NCI-H1092 treated with DMSO at 0.1 percent for 48 hours (cell line): Measurements from ENCODE around the gene ST8SIA5.
A peak's percentile ranks its signal among the peaks of the same experiment; 100 is the strongest.

Experiments used
- DNase-seq: peaks from one replicate; lab custom pipeline; 2025; lab: John Stamatoyannopoulos, UW

ST8SIA5 gene

DNA sequence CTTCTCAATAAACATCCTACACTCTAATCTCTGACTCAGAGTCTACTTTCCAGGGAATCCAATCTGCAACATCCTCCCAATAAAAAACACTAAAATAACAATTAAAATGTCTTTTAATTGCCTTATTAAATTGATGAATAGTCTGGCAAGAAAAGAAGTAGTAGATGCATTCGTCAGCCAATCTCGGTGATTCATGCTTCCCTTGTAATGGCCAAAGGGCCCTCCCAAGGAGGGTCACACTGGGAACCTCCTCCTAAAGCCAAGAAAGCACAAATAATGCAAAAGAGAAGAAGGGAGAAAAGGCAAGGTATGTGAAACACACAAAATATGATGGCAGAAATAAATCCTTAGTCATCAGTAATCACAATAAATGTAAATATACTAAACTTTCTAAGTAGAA, 16.8 kb downstream of the ST8SIA5 start:
- DNase-seq, result no peak

DNA sequence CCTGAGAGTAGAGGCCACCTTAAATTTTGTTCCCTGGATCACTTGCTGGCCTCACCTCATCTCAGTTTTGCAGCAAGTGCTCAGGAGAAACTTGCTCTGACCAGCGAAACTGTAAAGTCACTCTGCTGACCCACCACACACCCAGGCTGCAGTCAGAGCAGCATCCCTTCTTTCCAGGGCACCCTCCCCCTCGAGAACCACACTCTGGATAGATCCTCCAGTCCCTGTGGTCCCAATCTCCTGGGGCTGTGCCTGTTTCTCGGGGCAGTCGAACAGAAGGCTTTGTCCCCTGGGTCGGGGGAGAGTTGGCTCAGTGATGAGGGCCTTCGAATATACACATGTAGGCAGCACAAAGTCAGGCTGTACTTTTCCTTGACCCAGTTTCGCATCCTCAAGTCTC, 18.4 kb downstream of the ST8SIA5 start:
- no peak for DNase-seq

DNA sequence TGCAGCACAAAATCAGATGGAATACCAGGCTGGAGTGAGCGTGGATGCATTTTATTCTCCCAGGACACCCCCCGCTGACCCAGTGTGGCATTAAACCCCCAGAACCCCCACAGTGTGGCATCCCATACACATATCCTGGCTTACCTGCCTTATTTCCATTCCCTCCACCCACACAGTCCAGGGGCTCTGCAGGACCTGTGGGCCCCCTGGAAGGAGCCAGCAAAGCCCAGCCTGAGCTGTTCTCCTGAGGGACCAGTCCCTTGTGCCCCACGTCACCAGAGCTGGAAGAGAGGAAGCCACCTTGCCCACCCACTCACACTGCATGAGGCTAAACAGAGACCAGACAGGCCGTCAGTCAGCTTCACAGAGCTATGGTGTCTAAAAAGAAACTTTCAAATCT, 20.1 kb downstream of the ST8SIA5 start:
- no peak for DNase-seq

DNA sequence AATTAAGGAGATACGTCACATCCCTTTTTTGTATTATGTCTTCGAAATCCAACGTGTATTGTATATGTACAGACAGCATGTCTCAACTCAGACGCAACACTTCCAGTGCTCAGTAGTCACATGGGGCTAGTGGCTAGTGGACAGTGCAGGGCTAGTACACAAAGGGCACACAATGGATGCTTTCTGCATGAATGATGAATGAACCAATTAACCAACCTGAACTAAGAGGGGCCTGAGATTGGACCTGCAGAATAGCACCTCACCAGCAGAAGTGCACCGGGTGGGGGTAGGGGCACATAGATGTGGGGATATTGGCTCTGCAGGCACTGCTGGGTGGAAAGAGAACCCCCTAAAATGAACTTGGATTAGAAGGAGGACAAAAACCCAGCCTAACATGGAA, 20.7 kb downstream of the ST8SIA5 start:
- DNase-seq, result no peak

DNA sequence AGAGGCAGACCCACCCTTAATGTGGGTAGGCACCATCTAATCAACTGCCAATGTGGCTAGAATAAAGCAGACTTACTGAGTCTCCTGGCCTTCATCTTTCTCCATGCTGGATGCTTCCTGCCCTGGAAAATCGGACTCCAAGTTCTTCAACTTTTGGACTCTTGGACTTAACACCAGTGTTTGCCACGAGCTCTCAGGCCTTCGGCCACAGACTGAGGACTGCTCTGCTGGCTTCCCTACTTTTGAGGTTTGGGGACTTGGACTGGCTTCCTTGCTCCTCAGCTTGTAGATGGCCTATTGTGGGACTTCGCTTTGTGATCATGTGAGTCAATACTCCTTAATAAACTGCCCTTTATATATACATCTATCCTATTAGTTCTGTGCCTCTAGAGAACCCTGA, 21.9 kb downstream of the ST8SIA5 start:
- DNase-seq, result no peak

DNA sequence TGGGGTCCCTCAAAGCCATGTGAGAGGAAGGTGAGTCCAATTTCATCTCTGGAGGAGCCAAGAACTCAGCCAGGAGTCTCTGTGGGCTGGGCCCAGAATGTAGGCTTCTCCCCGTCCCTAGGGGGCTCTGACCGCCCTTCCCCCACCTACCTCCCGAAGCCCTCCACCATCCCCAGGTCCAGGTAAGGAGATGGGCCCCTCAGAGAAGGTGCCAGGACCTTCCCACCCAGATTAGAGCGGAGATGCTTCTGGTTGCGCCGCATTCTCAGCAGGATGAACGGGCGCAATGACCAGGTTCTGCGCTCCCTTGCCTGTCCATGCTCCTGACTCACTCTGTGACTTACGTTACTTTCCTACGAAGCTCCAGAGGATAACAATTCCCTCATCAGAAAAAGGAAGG, 23.0 kb downstream of the ST8SIA5 start:
- DNase-seq, result no peak

DNA sequence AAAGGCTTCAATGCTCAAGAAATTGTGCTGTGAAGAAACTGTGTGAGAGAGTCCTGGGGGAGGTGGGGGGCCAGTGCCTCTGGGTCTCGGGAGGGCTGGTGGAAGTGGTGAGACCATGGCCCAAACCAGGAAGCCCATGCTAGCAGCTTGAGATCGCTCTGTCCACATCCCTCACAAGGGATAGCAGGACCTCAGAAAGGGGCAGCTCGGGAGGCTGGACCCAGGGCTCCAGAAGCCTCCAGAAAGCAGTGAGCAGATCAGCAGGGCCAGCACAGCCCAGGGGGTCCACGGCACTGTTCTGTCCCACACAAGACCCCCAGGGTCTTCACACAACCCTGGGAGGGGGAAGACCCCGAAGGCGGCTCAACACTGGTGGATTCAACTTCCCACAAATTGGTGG, 24.1 kb downstream of the ST8SIA5 start:
- no peak for DNase-seq

DNA sequence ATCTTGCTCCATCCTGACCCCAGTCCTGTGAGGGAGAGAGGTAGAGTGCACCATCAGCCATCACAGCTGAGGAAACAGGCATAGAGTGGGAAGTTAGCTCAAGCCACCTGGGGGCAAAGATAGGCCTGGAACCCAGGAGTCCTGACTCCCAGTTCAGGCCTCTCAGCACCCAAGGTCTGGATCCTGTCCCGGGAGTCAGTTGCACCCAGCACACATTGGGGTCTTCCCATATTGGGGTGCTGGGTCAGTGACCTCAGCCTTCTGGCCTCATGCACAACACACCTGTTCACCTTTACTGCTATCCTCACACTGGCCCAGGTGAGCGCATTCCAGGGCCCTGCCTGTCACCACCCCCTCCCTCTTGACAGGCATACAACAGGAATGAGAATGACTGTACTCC, 24.7 kb downstream of the ST8SIA5 start:
- no peak for DNase-seq

DNA sequence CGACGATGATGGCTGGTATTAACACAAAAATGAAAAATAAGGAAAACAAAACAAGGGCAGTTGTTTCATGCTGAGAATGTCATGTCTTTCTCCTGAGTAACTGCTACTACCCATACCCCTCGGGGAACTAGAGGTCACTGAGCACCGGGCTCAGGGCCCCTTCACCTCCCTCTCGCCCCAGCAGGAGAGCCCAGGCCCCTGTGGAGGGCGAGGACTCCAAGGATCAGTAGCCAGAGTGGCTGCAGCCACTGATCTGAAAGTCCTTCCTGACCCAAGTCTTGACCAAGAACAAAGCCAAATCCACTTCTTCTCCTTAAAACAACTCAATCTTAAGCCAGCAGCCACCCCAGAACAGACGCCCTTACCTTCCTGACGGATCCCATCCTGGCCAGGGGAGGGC, 25.5 kb downstream of the ST8SIA5 start:
- no peak for DNase-seq

DNA sequence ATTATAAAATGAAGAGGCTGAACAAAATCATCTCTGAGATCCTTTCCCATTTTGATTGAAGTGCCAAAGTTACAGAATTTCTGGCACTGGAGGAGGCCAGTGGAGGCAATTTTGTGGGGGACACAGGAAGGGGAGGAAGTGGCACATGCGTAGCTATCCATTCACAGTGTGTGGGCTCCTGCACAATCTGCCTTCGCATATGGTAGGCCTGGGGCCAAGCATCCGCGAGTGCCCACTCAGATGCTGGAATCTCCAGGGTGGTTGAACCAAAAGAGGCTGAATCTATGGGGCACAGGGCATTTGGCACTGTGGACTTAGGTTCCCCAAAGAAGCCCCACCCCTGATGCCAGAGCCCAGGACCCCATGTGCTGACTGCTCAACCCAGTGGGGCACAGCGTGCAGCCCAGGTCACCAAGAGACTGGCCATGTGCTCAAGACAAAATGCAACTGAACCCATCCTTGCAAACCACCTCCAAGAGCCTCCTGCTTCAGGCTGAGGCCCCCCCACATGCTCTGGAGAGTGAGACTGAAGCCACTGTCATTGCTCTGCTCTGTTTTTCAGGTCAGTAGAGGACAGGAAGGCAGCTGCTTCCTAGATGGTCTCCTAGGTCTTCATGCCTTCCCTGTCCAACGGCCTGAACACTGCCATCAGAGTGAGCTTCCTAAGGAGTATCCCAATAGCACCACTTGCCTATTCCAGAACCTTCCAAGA, 28.5 kb downstream of the ST8SIA5 start:
- DNase-seq, result no peak

DNA sequence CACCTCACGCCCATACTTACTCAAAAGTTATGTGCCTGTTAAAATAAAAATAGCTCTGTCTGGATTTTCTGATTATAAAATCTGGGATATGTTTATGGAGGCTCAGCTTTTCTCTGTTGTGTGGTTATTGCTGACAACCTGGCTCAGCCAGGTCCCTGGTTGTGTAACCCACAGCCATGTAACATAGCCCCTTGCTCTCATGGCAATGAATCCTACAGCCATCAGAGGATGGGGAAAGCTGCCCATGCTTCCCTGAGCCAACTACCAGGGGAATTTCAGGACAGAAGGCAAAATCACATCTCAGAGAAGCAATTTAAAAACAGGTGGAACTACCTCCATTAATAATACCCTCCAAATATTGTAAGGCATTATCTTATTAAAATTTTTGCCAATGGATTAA, 29.7 kb downstream of the ST8SIA5 start:
- no peak for DNase-seq

DNA sequence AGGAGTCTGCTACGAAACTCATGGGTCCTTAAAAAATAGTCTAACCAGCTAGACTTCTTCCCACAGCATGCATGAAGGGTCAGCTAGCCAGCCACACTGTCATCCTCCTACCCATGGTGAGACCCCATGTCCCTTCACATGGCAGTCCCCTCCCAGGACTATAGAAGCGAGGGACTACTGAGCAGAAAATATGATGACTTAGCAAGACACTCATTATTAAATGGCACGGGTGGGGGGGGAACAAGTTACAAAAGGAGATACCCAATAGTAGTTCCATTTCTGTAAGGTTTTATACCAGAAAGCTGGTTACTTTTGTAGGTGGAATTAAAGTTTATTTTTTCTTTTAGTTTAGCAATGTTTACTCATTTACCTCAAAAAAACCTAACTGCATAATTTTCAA, 31.5 kb downstream of the ST8SIA5 start:
- DNase-seq, result no peak

DNA sequence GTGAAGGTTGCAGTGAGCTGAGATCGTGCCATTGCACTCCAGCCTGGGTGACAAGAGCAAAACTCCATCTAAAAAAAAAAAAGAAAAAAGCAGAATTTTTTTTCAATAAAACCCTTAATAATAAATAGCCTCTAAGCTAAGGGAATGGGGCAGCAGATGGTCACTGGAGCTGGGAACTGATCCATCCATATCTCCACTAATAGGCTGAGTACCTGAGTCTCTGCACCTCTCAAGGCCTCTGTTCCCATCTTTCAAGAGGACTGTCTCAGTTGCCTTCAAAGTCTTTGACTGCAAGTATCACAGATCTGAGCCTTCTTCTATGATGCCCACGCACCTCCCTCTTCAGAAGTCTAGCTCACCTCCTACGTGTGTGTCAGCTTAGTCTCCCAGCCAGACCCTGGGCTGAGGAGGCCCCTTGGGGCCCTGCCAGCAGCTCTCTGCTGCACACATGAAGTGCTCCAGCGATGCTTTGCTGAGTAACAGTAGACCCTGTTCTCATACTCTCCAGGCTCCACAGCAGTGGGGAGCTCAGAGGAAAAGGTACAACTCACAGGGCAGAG, 32.9 kb downstream of the ST8SIA5 start:
- no peak for DNase-seq

DNA sequence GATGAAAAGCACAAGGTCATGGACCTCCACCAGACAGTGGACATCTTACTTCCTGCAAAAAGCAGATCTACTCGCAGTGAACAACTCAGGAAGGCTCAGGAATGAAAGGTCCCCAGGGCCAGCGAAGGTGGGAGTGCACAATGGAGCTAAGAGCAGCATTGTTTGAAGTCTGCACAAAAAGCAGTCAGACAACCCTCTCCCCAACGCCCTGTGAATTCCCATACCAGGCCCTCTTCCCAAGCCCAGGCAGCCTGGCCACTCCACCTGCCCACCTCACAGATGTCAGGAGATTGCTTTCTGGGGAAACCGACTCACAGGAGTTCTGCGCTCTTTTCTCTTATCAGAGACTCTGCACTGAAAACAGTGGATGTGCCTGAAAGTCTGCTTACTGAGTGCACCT, 34.8 kb downstream of the ST8SIA5 start:
- no peak for DNase-seq

DNA sequence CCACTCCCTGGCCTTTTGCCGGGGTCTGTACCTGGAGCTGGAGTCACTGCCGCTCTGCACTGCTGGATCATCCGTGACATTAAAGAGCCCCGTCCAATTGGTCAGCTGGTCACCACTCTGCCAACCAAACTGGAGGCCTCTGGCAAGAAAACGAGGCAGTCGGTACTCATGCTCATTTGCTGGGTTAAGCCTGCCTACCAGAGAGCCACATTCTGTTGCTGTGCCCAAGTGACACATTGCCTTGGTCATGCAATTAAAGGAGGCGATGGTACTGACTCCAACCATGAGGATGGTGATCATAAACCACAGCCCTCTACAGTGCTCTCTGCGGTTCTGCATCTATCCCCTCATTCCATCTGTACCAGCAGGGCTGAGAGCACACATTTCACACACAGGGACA, 35.5 kb downstream of the ST8SIA5 start:
- no peak for DNase-seq

DNA sequence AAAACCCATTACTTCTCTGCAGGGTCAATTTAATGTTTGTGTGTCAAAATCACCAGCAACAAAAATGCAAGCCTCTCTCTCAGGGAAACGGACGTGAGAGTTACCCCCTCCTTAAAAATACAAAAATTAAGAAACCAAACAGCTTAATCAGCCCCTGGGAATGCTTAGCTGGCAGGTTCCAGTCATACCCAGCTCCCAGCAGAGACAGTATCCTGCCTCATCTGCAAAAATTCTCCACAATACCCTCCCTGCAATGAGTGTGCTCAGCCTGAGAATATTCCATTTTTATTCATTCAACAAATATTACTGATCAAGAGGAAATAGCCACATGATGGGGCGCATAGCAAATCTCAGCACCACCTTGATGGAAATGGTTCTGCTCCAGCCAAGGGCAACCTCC, 36.3 kb downstream of the ST8SIA5 start:
- no peak for DNase-seq

DNA sequence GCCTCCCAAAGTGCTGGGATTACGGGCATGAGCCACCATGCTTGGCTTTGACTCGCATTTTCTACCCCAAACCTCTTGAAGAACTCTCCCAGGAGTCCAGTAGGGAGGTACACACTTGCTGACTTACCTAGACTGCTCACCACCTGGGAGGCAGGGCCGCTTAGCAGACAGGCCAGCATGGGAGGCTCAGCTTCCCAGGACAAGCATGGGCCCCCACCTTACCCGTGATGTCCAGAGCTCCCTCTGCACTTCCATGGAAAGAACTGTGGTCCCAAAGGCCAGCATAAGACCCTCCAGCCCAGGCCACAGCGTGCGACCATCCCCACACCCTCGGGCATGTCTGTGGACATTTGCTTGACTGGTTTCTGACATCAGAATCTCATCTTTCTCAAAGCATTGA, 36.8 kb downstream of the ST8SIA5 start:
- no peak for DNase-seq

DNA sequence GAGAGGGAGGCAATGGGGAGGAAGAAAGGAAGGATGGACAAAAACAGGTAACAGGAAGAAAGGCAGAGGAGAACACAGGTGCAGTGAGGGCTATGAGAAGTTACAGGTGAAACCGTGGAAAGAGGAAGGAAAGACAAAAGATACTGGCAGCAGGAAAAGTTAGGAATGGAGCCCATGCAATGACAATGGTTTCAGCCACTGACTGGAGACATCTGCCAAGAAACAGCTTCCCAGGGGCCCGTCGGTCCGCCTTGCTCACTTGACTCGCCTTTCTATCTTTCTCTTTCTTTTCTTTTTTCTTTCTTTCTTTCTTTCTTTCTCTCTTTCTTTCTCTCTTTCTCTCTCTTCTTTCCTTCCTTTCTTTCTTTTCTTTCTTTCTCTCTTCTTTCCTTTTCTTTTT, 37.5 kb downstream of the ST8SIA5 start:
- DNase-seq, result no peak

DNA sequence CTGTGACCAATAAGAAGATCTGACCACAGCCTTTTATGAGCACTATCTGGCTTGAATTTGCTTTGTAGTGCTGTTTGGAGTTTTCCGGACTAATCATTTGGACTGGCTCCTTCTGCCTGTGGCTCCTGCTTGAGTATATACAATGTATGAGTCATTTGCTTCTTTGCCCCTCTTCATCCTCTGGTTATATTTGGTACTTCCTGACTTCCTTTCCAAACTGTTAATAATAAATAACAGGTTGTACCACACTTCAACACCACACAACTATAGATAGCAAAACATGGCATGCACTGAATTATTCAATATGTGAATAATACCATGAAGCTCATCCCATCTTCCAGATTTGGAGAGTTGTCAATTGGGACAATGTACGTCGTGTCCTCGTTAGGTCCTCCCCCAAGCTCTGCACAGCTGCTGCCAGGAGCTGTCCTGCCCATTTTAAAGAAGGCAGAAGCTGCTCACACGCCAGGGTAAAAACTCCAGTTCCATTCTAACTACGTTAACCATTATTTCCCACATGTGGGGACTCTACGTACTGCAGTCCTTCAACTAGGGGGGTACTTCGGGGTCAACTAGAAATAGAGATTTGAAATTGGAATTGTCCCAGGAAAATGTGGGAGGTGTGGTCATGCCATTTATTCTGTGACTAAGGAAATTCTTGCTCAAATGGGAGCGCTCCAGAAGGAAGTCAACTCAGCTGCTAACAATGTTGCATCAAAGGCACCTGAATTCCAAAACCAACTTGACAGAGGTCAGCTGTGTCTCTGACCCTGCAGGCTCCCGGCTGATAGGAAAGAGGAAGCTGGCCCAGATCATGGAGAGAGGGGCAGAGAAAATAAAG, 38.1 kb downstream of the ST8SIA5 start:
- DNase-seq, result no peak

DNA sequence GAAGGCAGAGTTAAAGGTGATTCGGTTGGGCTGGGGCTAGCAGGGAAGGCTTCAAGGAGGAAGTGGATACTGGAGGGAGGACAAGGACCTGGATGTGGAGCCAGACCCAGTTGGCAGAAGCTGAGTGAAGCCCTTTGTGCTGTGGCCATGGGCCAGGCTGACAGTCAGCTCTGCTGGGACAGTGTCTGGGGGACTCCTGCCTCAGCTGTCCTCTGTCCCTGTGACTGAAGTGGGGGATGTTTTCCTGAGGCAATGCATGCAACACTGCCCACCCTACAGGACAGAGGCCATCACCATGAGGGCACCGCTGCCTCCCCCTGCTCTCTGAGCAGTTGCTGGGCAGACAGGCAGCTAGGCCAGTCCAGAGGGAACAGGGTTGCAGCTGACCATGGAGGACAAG, 40.0 kb downstream of the ST8SIA5 start:
- no peak for DNase-seq

DNA sequence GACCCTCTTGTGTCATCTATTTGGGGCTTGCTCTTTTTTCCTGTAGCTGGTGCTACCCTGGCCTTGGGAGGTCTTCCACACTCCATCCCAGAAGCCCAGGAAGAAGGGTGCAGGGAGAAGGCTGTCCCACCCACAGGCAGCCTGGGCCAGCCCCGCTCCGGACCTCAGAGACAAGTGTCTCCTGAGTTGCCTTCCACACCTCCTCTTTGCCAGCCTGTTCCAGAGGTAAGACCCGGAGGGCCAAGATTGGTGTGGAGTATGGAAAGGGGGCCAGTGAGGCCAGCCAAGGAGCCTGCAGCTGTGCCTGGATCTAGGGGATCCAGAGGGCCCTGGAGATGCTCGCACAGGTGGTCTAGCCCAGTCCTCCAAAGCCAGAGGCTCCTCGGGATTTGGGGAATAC, 40.5 kb downstream of the ST8SIA5 start:
- no peak for DNase-seq

DNA sequence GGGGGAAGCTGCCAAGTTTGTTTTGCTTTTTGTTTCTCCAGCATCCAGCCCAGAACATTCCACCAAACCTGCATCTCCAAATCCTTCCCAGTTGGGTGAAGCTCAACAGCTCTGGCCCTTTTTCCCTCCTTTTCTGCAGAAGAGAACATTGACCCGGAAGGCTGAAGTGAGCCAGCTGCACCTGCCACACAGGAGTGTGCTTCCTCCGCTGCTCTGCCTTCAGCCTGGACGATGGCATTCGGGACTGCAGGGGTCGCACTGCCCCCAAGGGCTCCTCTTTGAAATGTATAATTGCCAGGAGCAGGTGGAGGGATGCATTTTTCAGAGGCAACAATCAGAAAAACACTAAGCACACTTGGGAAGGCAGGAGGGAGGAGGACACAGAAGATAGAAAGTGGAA, 41.8 kb downstream of the ST8SIA5 start:
- DNase-seq, result no peak

DNA sequence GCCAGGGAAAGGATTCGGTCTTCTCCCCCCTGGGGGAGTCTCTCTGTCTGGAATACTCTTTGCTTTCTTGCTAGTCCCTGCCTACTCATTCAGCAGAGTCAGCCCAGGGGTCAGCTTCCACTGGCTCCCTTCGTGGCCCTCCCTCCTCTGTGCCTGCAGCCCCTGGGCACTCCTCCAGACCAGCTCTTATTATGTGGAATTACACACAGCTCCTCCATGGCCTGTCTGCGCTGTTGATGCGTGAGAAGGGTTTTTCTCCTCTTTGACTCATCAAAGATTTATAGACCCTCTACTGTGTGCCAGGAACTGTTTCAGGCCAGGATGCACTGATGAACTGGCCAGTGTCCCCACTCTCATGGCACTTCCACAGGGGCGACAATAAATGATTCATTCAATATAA, 44.4 kb downstream of the ST8SIA5 start:
- DNase-seq, result peak; percentile 71
